KG1 (cell line): Measurements from ENCODE around the gene COBL.

Source experiments
- DNase-seq: peaks from one replicate; lab custom pipeline; 2025; lab: John Stamatoyannopoulos, UW

COBL gene

GRCh38 chr7:51113962-51114361, 202.6 kb downstream of the COBL start:
- no peak for DNase-seq

GRCh38 chr7:51113560-51113959, 203.0 kb downstream of the COBL start:
- DNase-seq, result no peak

- DNase-seq, result no peak
Measured at GRCh38 chr7:51111241-51111940, 205.2 kb downstream of the COBL start.

GRCh38 chr7:51108134-51108533, 208.5 kb downstream of the COBL start:
- DNase-seq, result no peak

GRCh38 chr7:51104278-51104677, 212.3 kb downstream of the COBL start:
- DNase-seq, result no peak

- DNase-seq, result no peak
Measured at GRCh38 chr7:51103718-51104117, 212.9 kb downstream of the COBL start.

- DNase-seq, result no peak
Measured at GRCh38 chr7:51102828-51103227, 213.8 kb downstream of the COBL start.

GRCh38 chr7:51101111-51101757, 215.4 kb downstream of the COBL start:
- no peak for DNase-seq

- no peak for DNase-seq
Measured at GRCh38 chr7:51090411-51090810, 226.2 kb downstream of the COBL start.

- DNase-seq, result no peak
Measured at GRCh38 chr7:51085034-51085692, 231.4 kb downstream of the COBL start.

- DNase-seq, result no peak
Measured at GRCh38 chr7:51084121-51084520, 232.5 kb downstream of the COBL start.

- DNase-seq, result no peak
Measured at GRCh38 chr7:51082940-51083533, 233.6 kb downstream of the COBL start.

- no peak for DNase-seq
Measured at GRCh38 chr7:51082096-51082840, 234.3 kb downstream of the COBL start.

- no peak for DNase-seq
Measured at GRCh38 chr7:51081270-51081890, 235.2 kb downstream of the COBL start.

GRCh38 chr7:51080622-51081269, 235.9 kb downstream of the COBL start:
- DNase-seq, result no peak

GRCh38 chr7:51080216-51080615, 236.4 kb downstream of the COBL start:
- no peak for DNase-seq

- no peak for DNase-seq
Measured at GRCh38 chr7:51079494-51079893, 237.1 kb downstream of the COBL start.

GRCh38 chr7:51078653-51079052, 238.0 kb downstream of the COBL start:
- no peak for DNase-seq

GRCh38 chr7:51077987-51078370, 238.6 kb downstream of the COBL start:
- DNase-seq, result no peak

- DNase-seq, result no peak
Measured at GRCh38 chr7:51077316-51077986, 239.2 kb downstream of the COBL start.
